DOHH2 (cell line): Measurements from ENCODE around the gene MOSPD2.

Source experiments
- H3F3A ChIP-seq: fragments of 200-600 bp; sonication (generic), shearing (Covaris generic); 2 replicates; pipeline ENCODE4 v1.6.0; 2016; ENCODE audit warnings: antibody characterized with exemption, mild to moderate bottlenecking; ENCODE audit not compliant: control insufficient read depth, insufficient read depth
- H3K27ac ChIP-seq: fragments of 200-600 bp; sonication (generic); 2 replicates; pipeline ENCODE4 v1.5.1; 2014; ENCODE audit warnings: low read depth, mild to moderate bottlenecking, low read length, moderate library complexity
- H3K27me3 ChIP-seq: fragments of 200-600 bp; sonication (generic); 2 replicates; pipeline ENCODE4 v1.6.1; 2014; ENCODE audit warnings: mild to moderate bottlenecking, low read length, mixed read lengths; ENCODE audit not compliant: control insufficient read depth
- H3K36me3 ChIP-seq: fragments of 200-600 bp; sonication (generic); 2 replicates; pipeline ENCODE4 v1.6.1; 2014; ENCODE audit warnings: mild to moderate bottlenecking, low read length, moderate library complexity, mixed read lengths; ENCODE audit not compliant: control insufficient read depth
- H3K4me1 ChIP-seq: fragments of 200-600 bp; sonication (generic); 2 replicates; pipeline ENCODE4 v1.6.1; 2014; ENCODE audit warnings: mild to moderate bottlenecking, low read length, mixed read lengths; ENCODE audit not compliant: control insufficient read depth
- H3K4me2 ChIP-seq: fragments of 200-600 bp; sonication (generic); 2 replicates; pipeline ENCODE4 v1.6.0; 2014; ENCODE audit warnings: mild to moderate bottlenecking, low read length, moderate library complexity
- H3K4me3 ChIP-seq: fragments of 200-600 bp; sonication (generic); 2 replicates; pipeline ENCODE4 v1.5.1; 2014; ENCODE audit warnings: mild to moderate bottlenecking, low read length, mixed read lengths
- H3K79me2 ChIP-seq: fragments of 200-600 bp; sonication (generic); 2 replicates; pipeline ENCODE4 v1.6.1; 2014; ENCODE audit warnings: mild to moderate bottlenecking, low read length, mixed read lengths; ENCODE audit not compliant: control insufficient read depth
- H3K9me2 ChIP-seq: fragments of 200-600 bp; sonication (generic); replicated peaks from 2 replicates; pipeline ENCODE4 v1.6.1; 2014; ENCODE audit warnings: mild to moderate bottlenecking, low read length, mixed read lengths; ENCODE audit not compliant: control insufficient read depth
- H3K9me3 ChIP-seq: fragments of 200-600 bp; sonication (generic); 2 replicates; pipeline ENCODE4 v1.6.1; 2014; ENCODE audit warnings: antibody characterized with exemption, low read length, mixed read lengths; ENCODE audit not compliant: control insufficient read depth, insufficient read depth
- H4K20me1 ChIP-seq: fragments of 200-600 bp; sonication (generic); 2 replicates; pipeline ENCODE4 v1.6.0; 2014; ENCODE audit warnings: low read depth, mild to moderate bottlenecking, antibody characterized with exemption, low read length, moderate library complexity; ENCODE audit not compliant: control insufficient read depth, insufficient read depth
- CTCF ChIP-seq: fragments of 200-600 bp; sonication (generic); IDR thresholded peaks from one replicate; pipeline ENCODE4 v1.5.1; 2014; ENCODE audit warnings: antibody characterized with exemption, mild to moderate bottlenecking, low read depth, low read length; ENCODE audit not compliant: poor library complexity, severe bottlenecking
- EZH2phosphoT487 ChIP-seq: fragments of 200-600 bp; sonication (generic); IDR thresholded peaks from 2 replicates; pipeline ENCODE4 v1.6.1; 2017; ENCODE audit warnings: borderline replicate concordance, mild to moderate bottlenecking, antibody characterized with exemption, low read length, moderate library complexity, mixed read lengths

MOSPD2 gene

DNA sequence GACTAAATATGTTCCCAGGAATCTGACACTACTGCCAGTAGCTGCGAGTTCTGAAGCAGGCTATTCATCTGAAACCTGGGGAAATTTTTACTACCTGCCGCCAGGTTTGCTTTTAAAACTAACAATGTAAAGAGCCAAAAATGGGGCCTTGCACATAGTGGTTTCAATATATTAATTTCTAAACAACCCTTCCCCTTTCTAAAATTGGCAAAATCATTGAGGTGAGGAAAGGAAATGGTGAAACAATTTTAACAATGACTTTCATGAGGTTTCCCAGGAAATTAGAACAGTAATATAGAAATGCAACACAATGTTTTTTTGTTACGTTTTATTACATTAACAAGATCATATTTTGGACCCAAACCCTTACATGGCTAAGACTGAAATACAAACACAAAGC lies 21.7 kb upstream of the MOSPD2 start:
- Histone ChIP-seq H4K20me1 (no peaks in the 10 kb centered on the region), H3K79me2 (no peaks in the 10 kb centered on the region), H3K9me2 (no peaks in the 10 kb centered on the region), H3K4me3 (no peak overlapping the region), H3K36me3 (peaks cover 26% of the 10 kb centered on the region), H3K9me3 (no peaks in the 10 kb centered on the region), H3K27me3 (no peaks in the 10 kb centered on the region), H3K4me1 (peaks cover 12% of the 10 kb centered on the region), H3K27ac (no peak overlapping the region), H3F3A (no peaks in the 10 kb centered on the region), H3K4me2 (no peak overlapping the region)
- no peak for TF ChIP-seq CTCF
- TF ChIP-seq EZH2phosphoT487 = no peak

DNA sequence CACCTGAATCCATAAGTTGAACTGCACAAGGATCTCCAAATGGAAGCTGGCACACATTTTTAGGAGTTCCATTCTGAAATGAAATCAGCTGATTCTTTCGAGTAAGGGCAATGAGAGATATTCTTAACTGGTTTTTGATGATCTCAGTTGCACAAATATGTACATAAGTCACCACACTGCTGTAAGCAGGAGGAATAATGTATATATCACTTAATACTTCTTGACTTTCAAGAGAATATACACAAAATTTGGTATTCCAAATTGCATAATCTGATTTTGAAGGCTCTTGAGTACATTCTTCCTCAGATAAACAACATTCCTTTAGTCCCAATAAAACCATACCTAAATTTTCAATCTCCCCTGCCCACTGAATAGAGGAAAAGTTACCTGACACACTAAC lies 8.6 kb upstream of the MOSPD2 start:
- no peak overlapping the region for H3K4me2 ChIP-seq

GRCh38 chrX:14865201-14865600 lies 8.0 kb upstream of the MOSPD2 start:
- H3K27ac ChIP-seq = no peak overlapping the region
- no peaks in the 10 kb centered on the region for H3F3A ChIP-seq
- no peaks in the 10 kb centered on the region for H3K4me1 ChIP-seq
- H3K36me3 ChIP-seq = peaks cover 58% of the 10 kb centered on the region
- no peaks in the 10 kb centered on the region for H3K9me3 ChIP-seq
- H3K27me3 ChIP-seq = no peaks in the 10 kb centered on the region
- H3K4me3 ChIP-seq = no peak overlapping the region
- no peaks in the 10 kb centered on the region for H3K9me2 ChIP-seq
- no peak for TF ChIP-seq CTCF
- TF ChIP-seq EZH2phosphoT487 = no peak
- H3K4me2 ChIP-seq = no peak overlapping the region
- peaks cover 54% of the 10 kb centered on the region for H3K79me2 ChIP-seq
- no peaks in the 10 kb centered on the region for H4K20me1 ChIP-seq

More for the DNA sequence above, 8.6 kb upstream of the MOSPD2 start:
- Histone ChIP-seq H3K79me2 (peaks cover 49% of the 10 kb centered on the region), H3K27me3 (no peaks in the 10 kb centered on the region), H3K4me3 (no peak overlapping the region), H4K20me1 (no peaks in the 10 kb centered on the region), H3F3A (no peaks in the 10 kb centered on the region), H3K4me1 (no peaks in the 10 kb centered on the region), H3K36me3 (peaks cover 56% of the 10 kb centered on the region), H3K27ac (no peak overlapping the region), H3K9me2 (no peaks in the 10 kb centered on the region), H3K9me3 (no peaks in the 10 kb centered on the region)
- TF ChIP-seq EZH2phosphoT487 = no peak
- no peak for TF ChIP-seq CTCF

DNA sequence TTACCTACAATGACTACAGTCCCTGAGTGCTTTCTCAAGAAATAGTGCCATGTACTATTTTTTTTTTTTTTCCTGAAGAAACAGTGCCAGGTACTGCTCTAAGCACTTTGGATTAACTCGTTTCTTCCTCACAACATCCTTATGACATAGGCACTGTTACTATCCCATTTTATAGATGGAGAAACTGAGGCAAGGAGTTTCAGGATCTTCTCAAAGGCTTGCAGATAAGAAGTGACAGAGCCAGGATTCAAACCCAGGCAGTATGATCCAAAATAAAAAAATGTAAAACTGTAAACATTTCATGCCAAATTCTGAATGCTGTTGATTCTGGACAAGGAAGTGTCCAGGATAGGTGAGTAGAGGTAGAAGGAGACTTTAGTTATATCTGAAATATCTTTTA lies 1.5 kb upstream of the MOSPD2 start:
- Histone ChIP-seq H3K27me3 (no peaks in the 10 kb centered on the region), H3K27ac (no peak overlapping the region), H3K36me3 (peaks cover 41% of the 10 kb centered on the region), H3K9me3 (no peaks in the 10 kb centered on the region), H3K79me2 (peaks cover 78% of the 10 kb centered on the region), H3K4me1 (peaks cover 26% of the 10 kb centered on the region), H3F3A (no peaks in the 10 kb centered on the region), H3K4me2 (peak overlapping the region; percentile 53), H4K20me1 (no peaks in the 10 kb centered on the region), H3K4me3 (peak overlapping the region; percentile 86), H3K9me2 (no peaks in the 10 kb centered on the region)
- TF ChIP-seq EZH2phosphoT487 (no peak), CTCF (no peak)
